Lower leg skin (tissue), 4 donors: ENCODE data around the gene CCL8. TPM values are rescaled to one million over a fixed set of nuclear protein-coding genes. Genes with fewer than 3 reads are reported as not detected.
A peak's percentile ranks its signal among the peaks of the same experiment; 100 is the strongest.

ENCODE experiments used
- DNase-seq, 2 donors: peaks; one replicate each; pipeline ENCODE4 v3.0.0-alpha.2; 2019; ENCODE audit warnings: low spot score in 2 of 2
- H3K4me3 ChIP-seq: fragments of 200-600 bp; sonication (generic); 2 replicates; pipeline ENCODE4 v1.5.1; 2017; ENCODE audit warnings: mild to moderate bottlenecking, low read depth; ENCODE audit not compliant: poor library complexity, severe bottlenecking
- POLR2A ChIP-seq, 2 donors: fragments of 450-650 bp; IDR thresholded peaks; one replicate each; pipeline ENCODE4 v1.6.1; 2016 to 2017; ENCODE audit warnings: antibody characterized with exemption in 2 of 2, mild to moderate bottlenecking in 1 of 2, moderate library complexity in 1 of 2
- WGBS, 2 donors: methylation state at CpG; one replicate each; pipeline ENCODE4 v1.1.5; 2018; 5-methylcytosine and 5-hydroxymethylcytosine counted together
- intact Hi-C: fragments of 100-400 bp; cut with DNase I; formaldehyde crosslinking; loops from one replicate; pipeline ENCODE4 v1.15.0; 2023; ENCODE audit warnings: low total_unique reads
- total RNA-seq, 4 donors: library from RNA; depleted of rRNA; stranded (reverse); fragments of >200 nt; gene quantifications; one replicate each; pipeline ENCODE4 v1.1.0, GENCODE V29; 2016
- TF ChIP-seq, protein P1 (sequence below), 3 donors: fragments of 450-650 bp; IDR thresholded peaks; one replicate each; pipeline ENCODE4 v1.5.1; 2016; ENCODE audit warnings: antibody characterized with exemption in 3 of 3, mild to moderate bottlenecking in 3 of 3, moderate library complexity in 2 of 3

Gene CCL8
- total RNA-seq, 4 donors from 2014 or later = not detected

DNA sequence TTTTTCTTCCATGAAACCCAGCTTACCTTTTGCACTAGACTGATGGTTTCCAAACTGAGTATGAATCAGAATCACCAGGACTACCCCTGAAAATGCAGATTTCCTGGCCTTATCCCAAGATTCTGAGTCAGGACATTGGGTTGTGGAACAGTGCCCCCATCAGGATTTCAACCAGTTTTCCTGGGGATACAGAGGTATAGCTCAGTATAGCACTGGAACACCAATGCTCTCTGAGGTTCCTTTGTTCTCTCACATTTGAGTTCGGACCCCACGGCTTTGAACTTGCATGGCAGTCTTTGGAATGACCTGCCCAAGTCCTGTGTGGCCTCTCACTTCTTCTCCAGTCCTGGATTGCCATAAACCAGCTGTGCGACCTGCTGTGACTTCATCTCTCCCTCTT, 12.8 kb upstream of the CCL8 start:
- H3K4me3 ChIP-seq = no peak overlapping the region
- peak in 1 of 2 donors; percentile 76 for DNase-seq
- TF ChIP-seq POLR2A (IDR thresholded peaks at IDR 0.05) = no peak
- TF ChIP-seq, protein P1, sequence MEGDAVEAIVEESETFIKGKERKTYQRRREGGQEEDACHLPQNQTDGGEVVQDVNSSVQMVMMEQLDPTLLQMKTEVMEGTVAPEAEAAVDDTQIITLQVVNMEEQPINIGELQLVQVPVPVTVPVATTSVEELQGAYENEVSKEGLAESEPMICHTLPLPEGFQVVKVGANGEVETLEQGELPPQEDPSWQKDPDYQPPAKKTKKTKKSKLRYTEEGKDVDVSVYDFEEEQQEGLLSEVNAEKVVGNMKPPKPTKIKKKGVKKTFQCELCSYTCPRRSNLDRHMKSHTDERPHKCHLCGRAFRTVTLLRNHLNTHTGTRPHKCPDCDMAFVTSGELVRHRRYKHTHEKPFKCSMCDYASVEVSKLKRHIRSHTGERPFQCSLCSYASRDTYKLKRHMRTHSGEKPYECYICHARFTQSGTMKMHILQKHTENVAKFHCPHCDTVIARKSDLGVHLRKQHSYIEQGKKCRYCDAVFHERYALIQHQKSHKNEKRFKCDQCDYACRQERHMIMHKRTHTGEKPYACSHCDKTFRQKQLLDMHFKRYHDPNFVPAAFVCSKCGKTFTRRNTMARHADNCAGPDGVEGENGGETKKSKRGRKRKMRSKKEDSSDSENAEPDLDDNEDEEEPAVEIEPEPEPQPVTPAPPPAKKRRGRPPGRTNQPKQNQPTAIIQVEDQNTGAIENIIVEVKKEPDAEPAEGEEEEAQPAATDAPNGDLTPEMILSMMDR (IDR thresholded peaks at IDR 0.05) = no peak
- intact Hi-C loops = no loop called here
- 80% methylated on average over 3 of the region's 3 CpGs for WGBS, 2 donors

DNA sequence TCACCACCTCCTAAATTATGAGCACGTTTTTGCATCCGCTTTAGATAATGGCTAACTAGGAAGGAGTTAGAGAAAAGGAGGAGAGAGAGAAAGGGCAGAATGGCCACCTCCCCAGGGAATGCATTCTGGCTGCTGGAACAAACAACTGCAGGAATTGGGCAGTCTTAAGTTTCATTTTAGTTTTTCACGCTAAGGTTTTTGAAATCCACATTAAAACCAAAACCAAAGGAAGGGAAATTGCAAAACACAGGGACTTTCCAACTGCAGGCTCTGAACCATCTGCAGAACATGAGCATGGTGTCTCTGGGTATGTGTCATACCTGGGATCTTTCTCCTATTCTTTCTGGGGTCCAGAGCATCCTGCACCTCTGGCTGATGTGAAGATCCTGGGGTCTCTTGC, 12.1 kb upstream of the CCL8 start:
- no peak overlapping the region for H3K4me3 ChIP-seq
- 34 to 36% methylated on average over 3 of the region's 3 CpGs for WGBS, 2 donors
- peak in 1 of 2 donors; percentile 37 for DNase-seq
- intact Hi-C loops = no loop called here
- TF ChIP-seq POLR2A (IDR thresholded peaks at IDR 0.05) = no peak
- TF ChIP-seq, protein P1 (IDR thresholded peaks at IDR 0.05) = no peak

DNA sequence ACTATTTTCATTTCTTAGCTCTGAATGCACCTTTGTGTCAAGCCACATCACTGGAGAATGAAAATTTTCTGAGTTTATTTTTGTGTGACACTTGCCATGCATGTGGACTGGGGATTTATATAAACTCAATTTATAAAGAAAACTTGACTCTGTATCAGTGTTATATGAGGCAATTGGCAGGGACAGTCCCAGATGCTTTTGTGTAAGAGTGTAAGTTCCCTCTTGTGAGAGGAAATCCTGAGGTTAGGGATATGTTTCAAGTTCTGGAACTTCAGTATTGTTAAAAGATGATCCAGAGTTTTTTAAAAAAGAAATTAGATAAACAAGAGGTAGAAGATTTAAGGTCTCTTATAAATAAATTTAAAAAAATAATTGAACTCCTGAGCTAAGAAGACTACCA, 10.9 kb upstream of the CCL8 start:
- intact Hi-C loops = no loop called here
- H3K4me3 ChIP-seq = no peak overlapping the region
- TF ChIP-seq POLR2A (IDR thresholded peaks at IDR 0.05) = no peak
- TF ChIP-seq, protein P1 (IDR thresholded peaks at IDR 0.05) = no peak
- no peak for DNase-seq

- 40 to 47% methylated on average over 7 of the region's 7 CpGs for WGBS, 2 donors
- H3K4me3 ChIP-seq = no peak overlapping the region
- no peak for TF ChIP-seq POLR2A (IDR thresholded peaks at IDR 0.05)
- intact Hi-C loops = no loop called here
- peak in 1 of 2 donors; percentile 57 for DNase-seq
Measured at GRCh38 chr17:34311291-34311690, 7.9 kb upstream of the CCL8 start.

GRCh38 chr17:34312080-34312479, 7.2 kb upstream of the CCL8 start:
- TF ChIP-seq POLR2A (IDR thresholded peaks at IDR 0.05) = no peak
- TF ChIP-seq, protein P1 (IDR thresholded peaks at IDR 0.05) = no peak
- intact Hi-C loops = no loop called here
- WGBS, 2 donors = 35 to 36% methylated on average over 5 of the region's 5 CpGs
- H3K4me3 ChIP-seq = no peak overlapping the region
- no peak for DNase-seq

GRCh38 chr17:34313164-34313563, 6.1 kb upstream of the CCL8 start:
- H3K4me3 ChIP-seq = no peak overlapping the region
- TF ChIP-seq POLR2A (IDR thresholded peaks at IDR 0.05) = no peak
- TF ChIP-seq, protein P1 (IDR thresholded peaks at IDR 0.05) = no peak
- WGBS, 2 donors = 71 to 74% methylated on average over 4 of the region's 4 CpGs
- intact Hi-C loops = no loop called here
- DNase-seq = no peak
